Skeletal muscle tissue (tissue), 5 donors: ENCODE data around the gene ODAD2. TPM values are rescaled to one million over a fixed set of nuclear protein-coding genes. Genes with fewer than 3 reads are reported as not detected.

ENCODE experiments used
- H3K27ac ChIP-seq: one replicate; pipeline ENCODE4 v1.7.0; 2013; ENCODE audit warnings: mild to moderate bottlenecking, low read depth, low read length, inconsistent platforms
- H3K27me3 ChIP-seq, 3 donors: one replicate each; pipeline ENCODE4 v1.7.0; 2013; ENCODE audit warnings: low read length in 3 of 3; ENCODE audit not compliant: control insufficient read depth in 3 of 3, insufficient read depth in 3 of 3
- H3K36me3 ChIP-seq, 3 donors: one replicate each; pipeline ENCODE4 v1.7.0; 2013; ENCODE audit warnings: low read length in 3 of 3; ENCODE audit not compliant: control insufficient read depth in 3 of 3, insufficient read depth in 3 of 3
- H3K4me1 ChIP-seq, 3 donors: one replicate each; pipeline ENCODE4 v1.7.0; 2013; ENCODE audit warnings: low read length in 3 of 3, mild to moderate bottlenecking in 3 of 3; ENCODE audit not compliant: control insufficient read depth in 3 of 3, insufficient read depth in 3 of 3
- H3K4me3 ChIP-seq, 3 donors: one replicate each; pipeline ENCODE4 v1.7.0; 2013; ENCODE audit warnings: low read length in 3 of 3
- H3K9ac ChIP-seq, 3 donors: one replicate each; pipeline ENCODE4 v1.7.0; 2013; ENCODE audit warnings: low read length in 3 of 3, mild to moderate bottlenecking in 3 of 3, moderate library complexity in 2 of 3, low read depth in 1 of 3
- H3K9me3 ChIP-seq, 3 donors: one replicate each; pipeline ENCODE4 v1.7.0; 2013; ENCODE audit warnings: low read length in 3 of 3; ENCODE audit not compliant: control insufficient read depth in 3 of 3
- small RNA-seq: library from RNA; depleted of rRNA; stranded (forward); fragments of <200 nt; gene quantifications from one replicate; pipeline ENCODE3, GENCODE V24; 2014
- total RNA-seq: library from RNA; depleted of rRNA; stranded (reverse); fragments of >200 nt; gene quantifications from one replicate; pipeline ENCODE4 v1.2.3, GENCODE V29; 2014
- donor health status: Osteomylitis.

ODAD2 gene
- total RNA-seq, 1 donor from 2014 or later = 0.52 TPM

DNA sequence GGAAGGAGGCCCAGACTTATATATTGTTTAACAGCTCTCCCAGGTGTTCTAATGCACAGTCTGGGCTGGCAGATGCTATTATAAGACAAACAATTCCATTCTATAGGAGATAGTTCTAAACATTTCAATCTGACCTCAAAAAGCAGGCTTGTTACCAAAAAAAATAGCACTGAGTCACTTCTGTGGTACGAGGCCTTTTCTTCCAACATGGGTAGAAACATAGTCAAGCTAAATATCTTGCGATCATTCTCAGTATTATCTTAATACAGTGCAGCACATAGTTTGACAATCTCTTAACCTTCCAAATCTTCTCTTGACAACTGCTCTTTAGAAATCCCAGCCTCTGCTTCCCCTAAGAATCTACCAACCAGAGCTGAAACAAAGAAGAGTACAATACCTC is 206.7 kb downstream of the ODAD2 start:
- Histone ChIP-seq H3K9ac (no peak overlapping the region), H3K4me3 (no peak overlapping the region), H3K27ac (no peak overlapping the region), H3K36me3 (no peaks in the 10 kb centered on the region), H3K27me3 (peaks cover 0 to 4% (median 0%) of the 10 kb centered on the region in 3 donors), H3K4me1 (no peaks in the 10 kb centered on the region), H3K9me3 (no peaks in the 10 kb centered on the region)

DNA sequence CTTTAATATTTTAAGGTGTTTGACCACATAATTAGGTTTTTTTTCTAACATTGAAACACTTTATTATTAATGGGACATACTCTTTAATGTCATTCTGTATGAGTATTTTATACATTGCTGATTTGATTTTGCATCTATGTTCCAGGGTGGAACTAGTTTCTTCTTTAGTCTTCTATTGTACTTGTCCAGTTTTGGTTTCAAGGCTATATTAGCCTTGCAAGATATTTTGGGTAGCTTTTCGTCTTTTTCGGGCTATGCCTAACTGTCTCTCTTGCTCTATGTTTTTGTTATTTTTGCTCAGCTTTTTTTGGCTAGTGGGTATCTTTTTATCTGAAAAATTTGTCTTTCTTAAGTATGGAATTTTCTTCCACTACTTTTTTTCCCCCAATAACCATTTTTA is 214.6 kb downstream of the ODAD2 start:
- Histone ChIP-seq H3K4me1 (no peaks in the 10 kb centered on the region), H3K9ac (no peak overlapping the region), H3K4me3 (no peak overlapping the region), H3K36me3 (no peaks in the 10 kb centered on the region), H3K9me3 (peaks cover 0 to 4% (median 3%) of the 10 kb centered on the region in 3 donors), H3K27ac (no peak overlapping the region), H3K27me3 (no peaks in the 10 kb centered on the region)

DNA sequence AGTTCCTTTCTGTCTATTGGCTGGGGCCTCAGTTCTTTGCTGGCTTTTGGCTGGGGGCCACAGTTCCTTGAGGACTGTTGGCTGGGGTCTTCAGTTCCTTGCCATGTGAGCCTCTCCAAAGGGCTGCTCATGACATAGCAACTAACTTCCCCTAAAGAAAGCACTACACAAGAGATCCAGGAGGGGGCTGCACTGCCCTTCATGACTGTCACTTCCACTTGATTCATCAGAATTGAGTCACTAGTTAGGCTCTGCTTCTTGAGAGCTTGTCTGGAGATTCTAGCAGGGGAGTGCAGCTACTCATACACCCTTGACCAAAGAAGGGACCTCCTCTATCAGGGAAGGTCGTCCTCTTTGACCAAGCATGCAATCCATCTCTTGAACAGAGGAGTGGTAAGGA is 215.2 kb downstream of the ODAD2 start:
- no peaks in the 10 kb centered on the region for H3K27me3 ChIP-seq

DNA sequence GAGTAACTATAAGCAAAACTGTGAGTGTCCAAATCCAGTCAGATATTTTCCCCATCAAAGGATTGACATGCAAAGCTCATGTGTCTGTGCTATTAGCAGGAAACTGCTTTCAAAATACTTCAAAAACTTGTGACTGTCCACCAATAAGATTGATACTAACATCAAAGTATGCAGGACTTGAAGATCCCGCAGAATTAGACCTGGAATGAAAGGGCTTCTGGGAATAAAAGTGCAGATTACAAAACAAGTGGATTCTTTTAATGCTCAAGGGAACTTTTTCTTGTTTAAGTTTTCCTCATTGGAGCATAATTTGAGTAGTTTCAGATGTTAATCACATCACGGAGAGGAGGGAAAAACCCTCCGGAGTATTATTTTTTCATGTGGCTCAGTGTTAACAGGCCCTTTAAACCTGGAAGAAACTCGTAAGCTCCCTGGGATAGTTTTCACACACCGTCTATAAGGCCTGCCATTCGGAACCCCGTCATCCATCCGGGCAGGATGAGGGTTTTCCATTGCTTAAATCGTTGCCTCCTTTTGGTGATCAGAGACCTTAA is 219.3 kb downstream of the ODAD2 start:
- H3K36me3 ChIP-seq = no peaks in the 10 kb centered on the region
- peaks cover 0 to 4% (median 3%) of the 10 kb centered on the region in 3 donors for H3K9me3 ChIP-seq
- no peaks in the 10 kb centered on the region for H3K4me1 ChIP-seq
- H3K27ac ChIP-seq = no peak overlapping the region
- H3K4me3 ChIP-seq = no peak overlapping the region
- H3K9ac ChIP-seq = no peak overlapping the region
- H3K27me3 ChIP-seq = no peaks in the 10 kb centered on the region

More for the DNA sequence above, 215.2 kb downstream of the ODAD2 start:
- Histone ChIP-seq H3K4me1 (no peaks in the 10 kb centered on the region), H3K36me3 (no peaks in the 10 kb centered on the region), H3K9me3 (peaks cover 0 to 4% (median 3%) of the 10 kb centered on the region in 3 donors), H3K27ac (no peak overlapping the region), H3K9ac (no peak overlapping the region), H3K4me3 (no peak overlapping the region)

DNA sequence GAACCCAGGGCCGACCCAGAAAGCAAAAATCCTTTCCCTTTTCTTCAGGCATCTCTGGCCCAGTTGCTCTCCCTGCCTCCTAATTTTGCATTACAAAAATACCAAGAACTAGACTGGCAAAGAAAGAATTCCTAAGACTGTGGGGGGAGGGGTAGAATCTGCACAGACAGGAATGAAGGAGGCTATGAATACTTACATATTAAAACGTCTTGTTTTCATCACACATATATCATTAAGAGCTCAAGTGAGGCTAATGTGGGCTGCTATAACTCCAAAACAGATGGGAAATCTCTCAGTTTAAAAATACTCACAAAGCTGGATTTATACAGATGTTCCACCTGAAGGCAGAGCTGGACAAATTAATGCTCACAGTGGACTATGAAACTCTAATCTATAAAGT is 224.0 kb downstream of the ODAD2 start:
- no peaks in the 10 kb centered on the region for H3K4me1 ChIP-seq
- peaks cover 0 to 2% (median 0%) of the 10 kb centered on the region in 3 donors for H3K27me3 ChIP-seq
- no peak overlapping the region for H3K27ac ChIP-seq
- H3K9me3 ChIP-seq = no peaks in the 10 kb centered on the region
- no peak overlapping the region for H3K4me3 ChIP-seq
- no peak overlapping the region for H3K9ac ChIP-seq
- no peaks in the 10 kb centered on the region for H3K36me3 ChIP-seq

DNA sequence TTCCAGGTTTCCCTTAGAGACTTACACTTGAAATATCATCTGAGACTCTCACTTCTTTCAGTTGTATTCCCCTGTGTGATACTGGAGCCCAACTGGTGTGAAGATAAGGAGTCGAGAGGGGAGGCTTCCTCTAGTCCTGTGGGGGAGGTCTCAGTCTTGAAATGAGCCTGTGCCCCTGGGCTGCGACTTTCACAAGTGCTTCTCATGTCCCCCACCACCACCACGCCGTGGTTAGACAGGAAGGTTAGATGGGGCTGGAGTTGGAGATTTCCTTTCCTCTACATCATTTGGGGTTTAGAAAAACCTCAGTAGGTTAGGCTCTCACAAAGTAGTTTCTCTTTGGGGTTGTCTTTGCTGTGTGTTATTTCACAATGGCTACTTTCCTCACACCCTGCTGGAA is 227.6 kb downstream of the ODAD2 start:
- no peak overlapping the region for H3K27ac ChIP-seq
- H3K9ac ChIP-seq = no peak overlapping the region
- H3K27me3 ChIP-seq = peaks cover 0 to 2% (median 0%) of the 10 kb centered on the region in 3 donors
- H3K4me1 ChIP-seq = no peaks in the 10 kb centered on the region
- no peaks in the 10 kb centered on the region for H3K36me3 ChIP-seq
- no peaks in the 10 kb centered on the region for H3K9me3 ChIP-seq
- no peak overlapping the region for H3K4me3 ChIP-seq

DNA sequence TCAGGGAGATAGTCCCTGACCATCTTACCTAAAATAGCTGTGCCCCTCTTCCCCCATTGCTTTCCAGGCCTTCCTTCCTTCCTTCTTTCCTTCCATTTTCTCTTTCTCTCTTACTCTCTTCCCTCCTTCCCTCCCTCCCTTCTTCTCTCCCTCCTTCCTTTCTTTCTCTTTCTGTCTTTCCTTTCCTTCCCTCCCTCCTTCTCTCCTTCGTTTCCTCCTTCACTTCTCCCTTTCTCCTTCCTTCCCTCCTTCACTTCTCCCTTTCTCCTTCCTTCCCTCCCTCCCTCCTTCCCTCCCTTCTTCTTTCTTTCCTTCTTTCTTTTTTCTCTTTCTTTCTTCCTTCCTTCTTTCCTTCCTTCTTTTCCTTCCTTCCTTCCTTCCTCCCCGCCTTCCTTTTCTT is 228.7 kb downstream of the ODAD2 start:
- no peaks in the 10 kb centered on the region for H3K9me3 ChIP-seq
- no peak overlapping the region for H3K4me3 ChIP-seq
- H3K4me1 ChIP-seq = no peaks in the 10 kb centered on the region
- no peak overlapping the region for H3K9ac ChIP-seq
- H3K27me3 ChIP-seq = peaks cover 0 to 2% (median 0%) of the 10 kb centered on the region in 3 donors
- no peak overlapping the region for H3K27ac ChIP-seq
- no peaks in the 10 kb centered on the region for H3K36me3 ChIP-seq

Small RNAs within 50 kb of the gene (small RNA-seq; reads per million reads assigned to genes)
- gene MRPS21P5 = not detected
- gene RN7SKP132 = not detected
